ENCODE measurements around the gene STX10.
"Not testable (repeated sequence)": the region's sequence is repeated elsewhere in the genome, so short reads cannot be mapped to it uniquely, and the experiment has no call there.

DNA sequence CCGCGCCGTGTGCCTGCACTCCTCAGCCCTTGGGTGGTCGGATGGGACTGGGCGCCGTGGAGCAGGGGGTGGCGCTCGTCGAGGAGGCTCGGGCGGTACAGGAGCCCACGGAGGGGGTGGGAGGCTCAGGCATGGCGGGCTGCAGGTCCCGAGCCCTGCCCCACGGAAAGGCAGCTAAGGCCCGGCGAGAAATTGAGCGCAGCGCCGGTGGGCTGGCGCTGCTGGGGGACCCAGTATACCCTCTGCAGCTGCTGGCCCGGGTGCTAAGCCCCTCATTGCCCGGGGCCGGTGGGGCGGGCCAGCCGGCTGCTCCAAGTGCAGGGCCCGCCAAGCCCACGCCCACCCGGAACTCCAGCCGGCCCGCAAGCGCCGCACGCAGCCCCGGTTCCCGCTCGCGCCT is 36.5 kb upstream of the STX10 start:
- TF ChIP-seq, protein P1, sequence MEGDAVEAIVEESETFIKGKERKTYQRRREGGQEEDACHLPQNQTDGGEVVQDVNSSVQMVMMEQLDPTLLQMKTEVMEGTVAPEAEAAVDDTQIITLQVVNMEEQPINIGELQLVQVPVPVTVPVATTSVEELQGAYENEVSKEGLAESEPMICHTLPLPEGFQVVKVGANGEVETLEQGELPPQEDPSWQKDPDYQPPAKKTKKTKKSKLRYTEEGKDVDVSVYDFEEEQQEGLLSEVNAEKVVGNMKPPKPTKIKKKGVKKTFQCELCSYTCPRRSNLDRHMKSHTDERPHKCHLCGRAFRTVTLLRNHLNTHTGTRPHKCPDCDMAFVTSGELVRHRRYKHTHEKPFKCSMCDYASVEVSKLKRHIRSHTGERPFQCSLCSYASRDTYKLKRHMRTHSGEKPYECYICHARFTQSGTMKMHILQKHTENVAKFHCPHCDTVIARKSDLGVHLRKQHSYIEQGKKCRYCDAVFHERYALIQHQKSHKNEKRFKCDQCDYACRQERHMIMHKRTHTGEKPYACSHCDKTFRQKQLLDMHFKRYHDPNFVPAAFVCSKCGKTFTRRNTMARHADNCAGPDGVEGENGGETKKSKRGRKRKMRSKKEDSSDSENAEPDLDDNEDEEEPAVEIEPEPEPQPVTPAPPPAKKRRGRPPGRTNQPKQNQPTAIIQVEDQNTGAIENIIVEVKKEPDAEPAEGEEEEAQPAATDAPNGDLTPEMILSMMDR (conservative IDR thresholded peaks at IDR 0.05; ENCODE audit: low read depth, low read length) = not testable (repeated sequence)
- TF ChIP-seq EZH2 (IDR thresholded peaks at IDR 0.05; ENCODE audit: low read length, unreplicated experiment); EZH2phosphoT487 (IDR thresholded peaks at IDR 0.05; ENCODE audit: borderline replicate concordance, low read length): not testable (repeated sequence)
